Cardiac ventricle fibroblast (primary cell): ENCODE data around the gene SLC1A6. TPM values are rescaled to one million over a fixed set of nuclear protein-coding genes. Genes with fewer than 3 reads are reported as not detected.

Experiments used
- total RNA-seq: library from RNA; depleted of rRNA; stranded (reverse); fragments of >200 nt; gene quantifications from 2 replicates; pipeline ENCODE4 v1.2.3, GENCODE V29; 2015

SLC1A6 gene
- not detected in 2 replicates for total RNA-seq

DNA sequence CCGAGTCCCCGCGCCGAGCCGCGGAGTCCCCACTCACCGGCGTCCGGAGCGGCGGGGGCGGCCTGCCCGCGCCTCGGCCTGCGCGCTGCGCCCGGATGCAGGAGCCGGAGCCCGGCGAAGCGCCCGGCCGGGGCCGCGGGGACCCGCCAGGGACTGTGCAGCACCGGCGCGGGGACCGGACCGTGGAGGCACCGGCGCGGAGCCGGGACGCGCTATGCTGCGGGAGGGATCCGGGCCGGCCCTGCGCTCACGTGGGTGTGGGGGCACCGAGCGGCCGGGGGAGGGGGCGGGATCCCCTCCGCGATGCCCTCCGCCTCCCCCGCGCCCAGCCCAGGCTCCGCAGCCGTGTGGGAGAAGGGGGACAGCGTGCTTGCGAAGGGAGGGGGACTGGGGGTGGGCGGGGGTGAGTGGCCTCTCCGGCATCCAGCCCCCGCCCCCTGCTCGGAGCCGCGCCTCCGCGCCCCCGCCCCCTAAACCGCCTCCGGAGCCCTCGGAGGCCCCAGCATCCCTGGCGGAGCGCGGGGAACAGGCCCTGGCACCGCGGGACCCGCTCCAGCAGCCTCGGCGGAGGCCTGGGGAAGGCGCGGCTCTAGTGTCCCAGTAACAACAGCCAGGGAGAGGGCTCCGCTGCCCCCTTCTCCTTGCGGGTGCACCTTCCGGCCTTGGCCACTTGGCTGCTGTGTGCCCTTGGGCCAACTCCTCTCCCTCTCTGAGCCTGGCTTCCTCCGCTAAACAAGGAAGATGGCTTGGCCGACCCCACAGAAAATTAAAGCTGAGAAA, at the start of gene SLC1A6:
TSS of gene SLC1A6 (minus strand) at position 389 of the 780 bp plus-strand sequence. CDS start 6,954 bp downstream, outside the sequence.

DNA sequence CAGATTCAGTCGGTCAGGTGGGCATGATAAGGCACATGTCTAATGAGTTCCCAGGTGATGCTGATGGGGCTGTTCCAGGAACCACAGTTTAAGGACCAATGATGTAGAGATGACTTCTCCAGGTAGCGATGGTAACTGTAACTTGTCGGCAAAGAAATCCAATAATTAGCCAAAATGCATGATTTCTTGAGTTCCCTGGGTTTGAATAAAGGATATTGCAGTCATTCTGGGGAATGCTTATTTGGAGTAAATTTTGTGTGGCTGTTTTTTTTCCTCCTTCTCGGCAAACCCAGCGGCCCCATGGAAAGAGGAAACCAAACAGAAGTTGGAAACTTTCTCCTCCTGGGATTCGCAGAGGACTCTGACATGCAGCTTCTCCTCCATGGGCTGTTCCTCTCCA, 38.5 kb downstream of the SLC1A6 start, which contains the start of gene OR7C2:
TSS of gene OR7C2 (plus strand) at position 301 of the 400 bp plus-strand sequence. CDS start at position 301, 0 bp downstream.

Other genes with a start within 250 kb of the SLC1A6 start
- gene ADGRE2, start 201.3 kb downstream of the SLC1A6 start, total RNA-seq, result 0.24 and 0.31 TPM in 2 replicates
- gene OR7A5, start 144.7 kb downstream of the SLC1A6 start, total RNA-seq, result not detected in 2 replicates
- gene OR7C1, start 144.7 kb downstream of the SLC1A6 start, total RNA-seq, result not detected in 2 replicates
- gene OR7A10, start 130.9 kb downstream of the SLC1A6 start, total RNA-seq, result not detected in 2 replicates
- gene OR7A17, start 93.7 kb downstream of the SLC1A6 start, total RNA-seq, result not detected in 2 replicates
- gene OR7C2, start 38.4 kb downstream of the SLC1A6 start, total RNA-seq, result not detected in 2 replicates
- not detected in 2 replicates for gene CASP14, start 69.6 kb upstream of the SLC1A6 start, total RNA-seq
- not detected in 2 replicates for gene OR1I1, start 102.3 kb upstream of the SLC1A6 start, total RNA-seq
- gene SYDE1, start 127.5 kb upstream of the SLC1A6 start, total RNA-seq, result 32.6 and 41.1 TPM in 2 replicates
- gene NOTCH3, start 221.1 kb upstream of the SLC1A6 start, total RNA-seq, result 66.9 and 67.3 TPM in 2 replicates